ENCODE results near the gene LHFPL2. TPM values are rescaled to one million over a fixed set of nuclear protein-coding genes. Genes with fewer than 3 reads are reported as not detected.

LHFPL2 gene
- total and polyA plus RNA-seq, 2 experiments from 2014 or later = 96.6 to 126 TPM

GRCh38 chr5:78512435-78512834, 136.1 kb downstream of the LHFPL2 start:
- DNase-seq (ENCODE audit: low read depth in 1 of 2, low spot score in 1 of 2) = no peak
- no peaks in the 10 kb centered on the region for H3K36me3 ChIP-seq
- no peaks in the 10 kb centered on the region for H3K27me3 ChIP-seq
- peaks cover 90% of the 10 kb centered on the region for H3K4me1 ChIP-seq (ENCODE audit: low read depth)
- peak overlapping the region; percentile 87 for H3K27ac ChIP-seq
- no peak overlapping the region for H3K4me3 ChIP-seq
- TF ChIP-seq, protein P1, sequence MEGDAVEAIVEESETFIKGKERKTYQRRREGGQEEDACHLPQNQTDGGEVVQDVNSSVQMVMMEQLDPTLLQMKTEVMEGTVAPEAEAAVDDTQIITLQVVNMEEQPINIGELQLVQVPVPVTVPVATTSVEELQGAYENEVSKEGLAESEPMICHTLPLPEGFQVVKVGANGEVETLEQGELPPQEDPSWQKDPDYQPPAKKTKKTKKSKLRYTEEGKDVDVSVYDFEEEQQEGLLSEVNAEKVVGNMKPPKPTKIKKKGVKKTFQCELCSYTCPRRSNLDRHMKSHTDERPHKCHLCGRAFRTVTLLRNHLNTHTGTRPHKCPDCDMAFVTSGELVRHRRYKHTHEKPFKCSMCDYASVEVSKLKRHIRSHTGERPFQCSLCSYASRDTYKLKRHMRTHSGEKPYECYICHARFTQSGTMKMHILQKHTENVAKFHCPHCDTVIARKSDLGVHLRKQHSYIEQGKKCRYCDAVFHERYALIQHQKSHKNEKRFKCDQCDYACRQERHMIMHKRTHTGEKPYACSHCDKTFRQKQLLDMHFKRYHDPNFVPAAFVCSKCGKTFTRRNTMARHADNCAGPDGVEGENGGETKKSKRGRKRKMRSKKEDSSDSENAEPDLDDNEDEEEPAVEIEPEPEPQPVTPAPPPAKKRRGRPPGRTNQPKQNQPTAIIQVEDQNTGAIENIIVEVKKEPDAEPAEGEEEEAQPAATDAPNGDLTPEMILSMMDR (IDR thresholded peaks at IDR 0.05; ENCODE audit: low read depth, low read length) = no peak
- H3K9me3 ChIP-seq (ENCODE audit: low read depth) = no peaks in the 10 kb centered on the region

- H3K9me3 ChIP-seq (ENCODE audit: low read depth) = no peaks in the 10 kb centered on the region
- no peak for DNase-seq (ENCODE audit: low read depth in 1 of 2, low spot score in 1 of 2)
- H3K36me3 ChIP-seq = no peaks in the 10 kb centered on the region
- H3K4me1 ChIP-seq (ENCODE audit: low read depth) = peaks cover 94% of the 10 kb centered on the region
- H3K27ac ChIP-seq = peak overlapping the region; percentile 87
- TF ChIP-seq, protein P1 (IDR thresholded peaks at IDR 0.05; ENCODE audit: low read depth, low read length) = no peak
- H3K27me3 ChIP-seq = no peaks in the 10 kb centered on the region
- no peak overlapping the region for H3K4me3 ChIP-seq
Measured at GRCh38 chr5:78511121-78511906, 137.3 kb downstream of the LHFPL2 start.

DNA sequence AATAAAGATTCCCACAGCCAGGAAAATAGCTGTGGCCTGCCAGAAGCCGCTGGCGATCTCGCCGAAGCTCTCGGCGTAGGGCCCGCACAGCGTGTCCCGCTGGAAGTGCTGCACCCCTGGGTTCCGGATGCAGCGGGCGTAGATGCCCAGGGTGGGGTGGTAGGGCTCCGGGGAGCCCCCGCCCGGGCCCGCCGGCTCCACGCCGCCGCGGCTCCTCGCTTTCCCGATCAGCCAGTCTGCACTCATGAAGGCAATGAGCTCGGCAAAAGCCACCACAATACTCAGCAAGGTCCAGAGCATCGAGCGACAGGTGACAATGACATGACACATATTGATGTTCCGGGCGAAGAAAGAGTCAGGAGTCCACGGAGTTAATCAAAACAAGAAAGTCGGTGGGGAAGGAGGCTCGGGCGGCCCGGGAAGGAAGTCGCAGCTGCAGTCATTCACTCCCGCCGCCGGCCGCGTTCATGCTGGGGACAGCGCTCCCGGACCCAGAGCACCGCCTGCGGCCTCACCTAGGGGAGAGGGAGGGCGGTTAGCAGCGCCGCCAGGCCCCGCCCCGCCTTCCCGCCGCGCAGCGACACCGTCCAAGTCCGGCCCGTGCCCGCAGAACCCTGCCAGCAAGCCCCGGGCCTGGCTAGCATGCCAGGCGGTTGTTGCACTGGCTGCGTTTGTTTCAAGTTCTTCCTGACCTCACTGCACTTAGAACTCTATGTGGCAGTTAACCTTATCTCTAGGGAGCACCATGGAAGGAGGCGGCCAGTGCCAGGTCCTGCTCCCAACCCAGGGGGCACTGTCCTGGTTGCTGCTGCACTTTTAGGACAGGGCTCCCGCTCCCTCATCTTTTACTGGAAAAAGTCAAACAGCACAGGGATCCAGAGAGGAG, 138.4 kb downstream of the LHFPL2 start:
- Histone ChIP-seq H3K27me3 (no peaks in the 10 kb centered on the region), H3K4me1 (ENCODE audit: low read depth) (peaks cover 95% of the 10 kb centered on the region), H3K27ac (peak overlapping the region; percentile 87), H3K4me3 (peak overlapping the region; percentile 6), H3K9me3 (ENCODE audit: low read depth) (no peaks in the 10 kb centered on the region), H3K36me3 (no peaks in the 10 kb centered on the region)
- peak; percentile 44 to 77 for DNase-seq (ENCODE audit: low read depth in 1 of 2, low spot score in 1 of 2)
- TF ChIP-seq, protein P1 (IDR thresholded peaks at IDR 0.05; ENCODE audit: low read depth, low read length) = peak; percentile 29

- H3K27me3 ChIP-seq = no peaks in the 10 kb centered on the region
- no peaks in the 10 kb centered on the region for H3K9me3 ChIP-seq (ENCODE audit: low read depth)
- no peak for DNase-seq (ENCODE audit: low read depth in 1 of 2, low spot score in 1 of 2)
- H3K4me1 ChIP-seq (ENCODE audit: low read depth) = peaks cover 98% of the 10 kb centered on the region
- peak overlapping the region; percentile 87 for H3K27ac ChIP-seq
- no peaks in the 10 kb centered on the region for H3K36me3 ChIP-seq
- TF ChIP-seq, protein P1 (IDR thresholded peaks at IDR 0.05; ENCODE audit: low read depth, low read length) = no peak
- peak overlapping the region; percentile 6 for H3K4me3 ChIP-seq
Measured at GRCh38 chr5:78509145-78509865, 139.3 kb downstream of the LHFPL2 start.

GRCh38 chr5:78508186-78508765, 140.3 kb downstream of the LHFPL2 start:
- H3K4me3 ChIP-seq = peak overlapping the region; percentile 2
- peak; percentile 50 to 61 for DNase-seq (ENCODE audit: low read depth in 1 of 2, low spot score in 1 of 2)
- H3K4me1 ChIP-seq (ENCODE audit: low read depth) = peaks cover 94% of the 10 kb centered on the region

More at GRCh38 chr5:78508186-78508765, 140.3 kb downstream of the LHFPL2 start:
- H3K36me3 ChIP-seq = no peaks in the 10 kb centered on the region
- H3K27me3 ChIP-seq = no peaks in the 10 kb centered on the region
- H3K27ac ChIP-seq = peak overlapping the region; percentile 87
- no peaks in the 10 kb centered on the region for H3K9me3 ChIP-seq (ENCODE audit: low read depth)
- TF ChIP-seq, protein P1 (IDR thresholded peaks at IDR 0.05; ENCODE audit: low read depth, low read length) = no peak
